IMR-90 (cell line): ENCODE measurements around the gene IVL. TPM values are rescaled to one million over a fixed set of nuclear protein-coding genes. Genes with fewer than 3 reads are reported as not detected.

Source experiments
- ATAC-seq: fragments of 200-7000 bp; cut with Tn5 transposase; 2 replicates; pipeline ENCODE4 v1.9.1; 2020; ENCODE audit warnings: low read depth, mild to moderate bottlenecking, moderate library complexity
- BruUV-seq: library from RNA; stranded (reverse); fragments of 400-500 nt; replicated peaks from 2 replicates; lab custom pipeline; 2021; lab: Mats Ljungman, UMichigan
- CTCF ChIA-PET: fragments of 300-600 bp; formaldehyde crosslinking; extraction: SDS; loops from one replicate; lab custom pipeline; 2021; ENCODE audit warnings: antibody characterized with exemption; lab: Yijun Ruan, JAX
- POLR2A ChIA-PET: fragments of 300-600 bp; sonication (Branson Sonifier 250); formaldehyde crosslinking; loops from one replicate; lab custom pipeline; 2022; ENCODE audit warnings: antibody characterized with exemption; ENCODE audit not compliant: unreplicated experiment; lab: Charles Lee
- DNase-seq: peaks from one replicate; pipeline ENCODE4 v3.0.0; 2013
- H2AFZ ChIP-seq: replicated peaks from 2 replicates; pipeline ENCODE3; 2013; ENCODE audit warnings: low read length, mild to moderate bottlenecking; ENCODE audit not compliant: poor library complexity
- H2AK5ac ChIP-seq: 2 replicates; pipeline ENCODE4 v1.6.1; 2013; ENCODE audit warnings: low read depth, low read length, inconsistent platforms
- H2AK9ac ChIP-seq: replicated peaks from 2 replicates; pipeline ENCODE3; 2013; ENCODE audit warnings: mild to moderate bottlenecking, low read depth, low read length, moderate library complexity; ENCODE audit not compliant: poor library complexity
- H2BK120ac ChIP-seq: 2 replicates; pipeline ENCODE4 v1.6.1; 2013; ENCODE audit warnings: low read depth, low read length, inconsistent platforms
- H2BK15ac ChIP-seq: 3 replicates; pipeline ENCODE4 v1.6.1; 2013; ENCODE audit warnings: low read depth, low read length, inconsistent platforms
- H2BK20ac ChIP-seq: 2 replicates; pipeline ENCODE4 v1.6.1; 2013; ENCODE audit warnings: low read depth, mild to moderate bottlenecking, inconsistent platforms, low read length, moderate library complexity
- H2BK5ac ChIP-seq: 2 replicates; pipeline ENCODE4 v1.6.1; 2013; ENCODE audit warnings: mild to moderate bottlenecking, low read depth, low read length, inconsistent platforms; ENCODE audit not compliant: poor library complexity, severe bottlenecking
- H3K14ac ChIP-seq: replicated peaks from 2 replicates; pipeline ENCODE4 v1.6.1; 2013; ENCODE audit warnings: low read depth, low read length, inconsistent platforms
- H3K18ac ChIP-seq: 2 replicates; pipeline ENCODE4 v1.6.1; 2013; ENCODE audit warnings: low read depth, low read length, control low read depth
- H3K23ac ChIP-seq: 2 replicates; pipeline ENCODE4 v1.6.1; 2013; ENCODE audit warnings: low read depth, low read length, inconsistent platforms
- H3K27ac ChIP-seq: 2 replicates; pipeline ENCODE4 v1.5.1; 2013; ENCODE audit warnings: mild to moderate bottlenecking, control low read depth, low read length; ENCODE audit not compliant: insufficient read depth
- H3K27me3 ChIP-seq: 2 replicates; pipeline ENCODE4 v1.6.1; 2013; ENCODE audit warnings: low read length; ENCODE audit not compliant: control insufficient read depth, insufficient read depth
- H3K36me3 ChIP-seq: 2 replicates; pipeline ENCODE4 v1.6.1; 2013; ENCODE audit warnings: low read length, mixed read lengths; ENCODE audit not compliant: control insufficient read depth, insufficient read depth
- H3K4ac ChIP-seq: 2 replicates; pipeline ENCODE4 v1.6.1; 2013; ENCODE audit warnings: low read depth, low read length, inconsistent platforms
- H3K4me1 ChIP-seq: 2 replicates; pipeline ENCODE4 v1.6.1; 2013; ENCODE audit warnings: low read length, mixed read lengths; ENCODE audit not compliant: control insufficient read depth, insufficient read depth
- H3K4me2 ChIP-seq: 2 replicates; pipeline ENCODE4 v1.6.1; 2013; ENCODE audit warnings: low read depth, mild to moderate bottlenecking, control low read depth, low read length, moderate library complexity
- H3K4me3 ChIP-seq: 2 replicates; pipeline ENCODE4 v1.5.1; 2013; ENCODE audit warnings: low read depth, mild to moderate bottlenecking, control low read depth, low read length, moderate library complexity; ENCODE audit not compliant: insufficient read depth
- H3K56ac ChIP-seq: 2 replicates; pipeline ENCODE4 v1.6.1; 2013; ENCODE audit warnings: low read length, inconsistent platforms; ENCODE audit not compliant: insufficient read depth; ENCODE audit errors: extremely low read depth
- H3K79me1 ChIP-seq, 2 experiments: 2 replicates each; pipeline ENCODE4 v1.6.1; 2013; ENCODE audit warnings: low read length in 2 of 2, inconsistent platforms in 1 of 2, low read depth in 1 of 2
- H3K9ac ChIP-seq: 2 replicates; pipeline ENCODE4 v1.6.1; 2013; ENCODE audit warnings: low read depth, low read length, control low read depth
- H3K9me1 ChIP-seq: 2 replicates; pipeline ENCODE4 v1.6.1; 2013; ENCODE audit warnings: low read length, inconsistent platforms; ENCODE audit not compliant: insufficient read depth
- H3K9me3 ChIP-seq: 2 replicates; pipeline ENCODE4 v1.6.1; 2013; ENCODE audit warnings: low read length; ENCODE audit not compliant: control insufficient read depth, insufficient read depth
- H4K20me1 ChIP-seq: 2 replicates; pipeline ENCODE4 v1.6.1; 2013; ENCODE audit warnings: low read length, inconsistent platforms; ENCODE audit not compliant: insufficient read depth
- H4K5ac ChIP-seq: 2 replicates; pipeline ENCODE4 v1.6.1; 2013; ENCODE audit warnings: mild to moderate bottlenecking, low read depth, low read length, control low read depth
- H4K8ac ChIP-seq, 2 experiments: 2 replicates each; pipeline ENCODE4 v1.6.1; 2013; ENCODE audit warnings: low read depth in 2 of 2, low read length in 2 of 2, control low read depth in 1 of 2, inconsistent platforms in 1 of 2
- H4K91ac ChIP-seq: 2 replicates; pipeline ENCODE4 v1.6.1; 2013; ENCODE audit warnings: low read depth, low read length, inconsistent platforms; ENCODE audit not compliant: insufficient read depth
- RAD21 ChIP-seq: IDR thresholded peaks from 2 replicates; pipeline ENCODE4 v1.6.1; 2012; ENCODE audit warnings: low read length, improper control_type of control experiment
- WGBS, 2 experiments: methylation state at CpG; one replicate each; pipeline versions ENCODE4 v1.1.5 to v1.1.7; 2013; ENCODE audit warnings: missing lambda C conversion rate in 2 of 2; ENCODE audit not compliant: insufficient read length in 1 of 2; ENCODE audit errors: extremely low coverage in 2 of 2; 5-methylcytosine and 5-hydroxymethylcytosine counted together
- dilution Hi-C: fragments of 300-500 bp; cut with HindIII; formaldehyde crosslinking; loops from one replicate; pipeline ENCODE4 v1.14.3; 2018; ENCODE audit warnings: low sequenced_read_pairs; ENCODE audit not compliant: unreplicated experiment
- in situ Hi-C: fragments of 300-500 bp; cut with MboI; formaldehyde crosslinking; loops from 3 replicates; pipeline ENCODE4 v1.14.3; 2019; ENCODE audit warnings: low sequenced_read_pairs, inconsistent platforms, mixed read lengths
- intact Hi-C: fragments of 100-400 bp; cut with micrococcal nuclease; formaldehyde crosslinking; loops from 2 replicates; pipeline ENCODE4 v1.10.0; 2022
- polyA plus RNA-seq, 3 experiments: library from polyadenylated mRNA; depleted of rRNA; stranded (reverse); fragments of >200 nt; gene quantifications; 2 replicates each; pipeline ENCODE4 v1.2.3, GENCODE V29; 2012; ENCODE audit warnings: low replicate concordance in 1 of 3
- total RNA-seq: library from RNA; depleted of rRNA; stranded (reverse); fragments of >200 nt; gene quantifications from 2 replicates; pipeline ENCODE4 v1.2.3, GENCODE V29; 2012; rRNA removed

Gene IVL
- total and polyA plus RNA-seq, 2 of the 4 experiments (the other 2 are of a cell fraction), result not detected

DNA sequence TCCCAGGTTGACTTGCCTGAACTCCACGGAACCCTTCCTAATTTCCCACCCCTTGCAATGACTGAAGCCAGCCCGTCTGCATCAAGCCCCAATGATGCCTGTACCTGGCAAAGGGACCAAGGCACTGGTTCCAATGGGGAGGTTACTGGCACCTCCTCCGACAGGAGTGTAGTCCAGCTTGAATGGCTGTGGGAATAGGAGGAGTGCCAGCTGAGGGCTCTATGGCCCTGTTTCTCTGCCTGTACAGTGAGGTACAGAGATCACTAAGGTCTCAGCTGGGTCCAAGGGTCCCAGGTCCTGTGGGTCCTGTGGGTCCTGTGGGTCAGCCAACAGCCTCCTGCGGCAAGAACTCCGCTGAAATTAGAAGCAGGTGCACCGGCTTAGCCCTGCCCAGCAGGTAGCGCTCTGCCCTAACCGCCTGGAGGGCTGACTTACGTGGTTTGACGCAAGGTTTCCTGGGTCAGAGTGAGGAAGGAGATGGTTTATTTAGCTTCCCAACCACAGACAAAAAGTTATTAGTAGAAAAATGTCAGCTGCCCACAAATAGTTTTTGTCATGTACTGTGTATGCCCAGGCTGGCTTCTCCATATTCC, 52.2 kb downstream of the IVL start:
- no peak for ATAC-seq
- no TSS peak for BruUV-seq
- Histone ChIP-seq H2AK5ac (no peak overlapping the region), H3K27ac (no peak overlapping the region), H3K36me3 (no peaks in the 10 kb centered on the region), H3K9me1 (no peaks in the 10 kb centered on the region), H3K27me3 (no peaks in the 10 kb centered on the region), H3K9me3 (no peaks in the 10 kb centered on the region; the same call in 1 of the 2 replicates), H3K23ac (no peak overlapping the region), H2AFZ (no peak overlapping the region), H3K4me2 (no peak overlapping the region), H4K20me1 (no peaks in the 10 kb centered on the region), H3K4me3 (no peak overlapping the region), H4K5ac (no peak overlapping the region), H3K4ac (no peak overlapping the region), H3K79me1 (no peaks in the 10 kb centered on the region), H3K4me1 (no peaks in the 10 kb centered on the region), H2BK20ac (no peak overlapping the region), H4K8ac (no peak overlapping the region), H2BK120ac (no peak overlapping the region), H4K91ac (no peak overlapping the region), H2AK9ac (no peak overlapping the region), H3K9ac (no peak overlapping the region), H2BK5ac (no peak overlapping the region), H2BK15ac (no peak overlapping the region), H3K18ac (no peak overlapping the region), H3K14ac (no peak overlapping the region), H3K56ac (no peak overlapping the region)
- dilution Hi-C loops (no loop called here), intact Hi-C loops (no loop called here), in situ Hi-C loops (no loop called here)
- CTCF ChIA-PET, result no interaction called here
- POLR2A ChIA-PET, result no interaction called here
- 67% methylated on average over 1 of the region's 10 CpGs; no CpG with 5 or more reads in 1 of the 2 experiments for WGBS, 2 experiments
- no peak for TF ChIP-seq RAD21
- no peak for DNase-seq

Other genes starting within 250 kb of the IVL start
- not detected in 2 replicates for gene LCE2D, start 245.2 kb upstream of the IVL start, total RNA-seq
- not detected in 2 replicates for gene LCE2D, start 245.2 kb upstream of the IVL start, polyA plus RNA-seq (2012; rRNA removed)
- gene LCE2C, start 233.3 kb upstream of the IVL start, total RNA-seq, result not detected in 2 replicates
- gene LCE2C, start 233.3 kb upstream of the IVL start, polyA plus RNA-seq (2012; rRNA removed), result not detected in 2 replicates
- gene LCE2B, start 222.4 kb upstream of the IVL start, total RNA-seq, result not detected in 2 replicates
- gene LCE2B, start 222.4 kb upstream of the IVL start, polyA plus RNA-seq (2012; rRNA removed), result not detected in 2 replicates
- not detected in 2 replicates for gene LCE2A, start 210.2 kb upstream of the IVL start, total RNA-seq
- 0.24 and 0.50 TPM in 2 replicates for gene LCE2A, start 210.2 kb upstream of the IVL start, polyA plus RNA-seq (2012; rRNA removed)
- gene LCE4A, start 200.4 kb upstream of the IVL start, total RNA-seq, result not detected in 2 replicates
- gene LCE4A, start 200.4 kb upstream of the IVL start, polyA plus RNA-seq (2012; rRNA removed), result not detected in 2 replicates
- gene KPRP, start 150.5 kb upstream of the IVL start, total RNA-seq, result not detected in 2 replicates
- not detected in 2 replicates for gene KPRP, start 150.5 kb upstream of the IVL start, polyA plus RNA-seq (2012; rRNA removed)
- gene LCE1F, start 133.4 kb upstream of the IVL start, total RNA-seq, result not detected in 2 replicates
- gene LCE1F, start 133.4 kb upstream of the IVL start, polyA plus RNA-seq (2012; rRNA removed), result not detected in 2 replicates
- not detected in 2 replicates for gene LCE1E, start 122.3 kb upstream of the IVL start, total RNA-seq
- gene LCE1E, start 122.3 kb upstream of the IVL start, polyA plus RNA-seq (2012; rRNA removed), result not detected in 2 replicates
- not detected in 2 replicates for gene LCE1D, start 111.8 kb upstream of the IVL start, total RNA-seq
- gene LCE1D, start 111.8 kb upstream of the IVL start, polyA plus RNA-seq (2012; rRNA removed), result not detected in 2 replicates
- gene LCE1C, start 101.9 kb upstream of the IVL start, total RNA-seq, result not detected in 2 replicates
- gene LCE1C, start 101.9 kb upstream of the IVL start, polyA plus RNA-seq (2012; rRNA removed), result not detected in 2 replicates
- gene LCE1B, start 96.6 kb upstream of the IVL start, total RNA-seq, result not detected in 2 replicates
- gene LCE1B, start 96.6 kb upstream of the IVL start, polyA plus RNA-seq (2012; rRNA removed), result not detected in 2 replicates
- gene LCE1A, start 81.1 kb upstream of the IVL start, total RNA-seq, result not detected in 2 replicates
- gene LCE1A, start 81.1 kb upstream of the IVL start, polyA plus RNA-seq (2012; rRNA removed), result not detected in 2 replicates
- not detected in 2 replicates for gene LCE6A, start 65.7 kb upstream of the IVL start, total RNA-seq
- gene LCE6A, start 65.7 kb upstream of the IVL start, polyA plus RNA-seq (2012; rRNA removed), result not detected in 2 replicates
- gene LCE7A, start 48.5 kb upstream of the IVL start, total RNA-seq, result not detected in 2 replicates
- gene LCE7A, start 48.5 kb upstream of the IVL start, polyA plus RNA-seq (2012; rRNA removed), result not detected in 2 replicates
- not detected in 2 replicates for gene SMCP, start 30.2 kb upstream of the IVL start, total RNA-seq
- gene SMCP, start 30.2 kb upstream of the IVL start, polyA plus RNA-seq (2012; rRNA removed), result not detected in 2 replicates
- gene SPRR5, start 38.7 kb downstream of the IVL start, total RNA-seq, result not detected in 2 replicates
- gene SPRR5, start 38.7 kb downstream of the IVL start, polyA plus RNA-seq (2012; rRNA removed), result not detected in 2 replicates
- not detected in 2 replicates for gene SPRR4, start 62.1 kb downstream of the IVL start, total RNA-seq
- gene SPRR4, start 62.1 kb downstream of the IVL start, polyA plus RNA-seq (2012; rRNA removed), result not detected in 2 replicates
- not detected in 2 replicates for gene SPRR1A, start 75.5 kb downstream of the IVL start, total RNA-seq
- gene SPRR1A, start 75.5 kb downstream of the IVL start, polyA plus RNA-seq (2012; rRNA removed), result not detected in 2 replicates
- not detected in 2 replicates for gene SPRR3, start 93.2 kb downstream of the IVL start, total RNA-seq
- not detected in 2 replicates for gene SPRR3, start 93.2 kb downstream of the IVL start, polyA plus RNA-seq (2012; rRNA removed)
- gene SPRR1B, start 122.7 kb downstream of the IVL start, total RNA-seq, result not detected in 2 replicates
- not detected in 2 replicates for gene SPRR1B, start 122.7 kb downstream of the IVL start, polyA plus RNA-seq (2012; rRNA removed)
- gene SPRR2D, start 132.6 kb downstream of the IVL start, total RNA-seq, result not detected in 2 replicates
- not detected in 2 replicates for gene SPRR2D, start 132.6 kb downstream of the IVL start, polyA plus RNA-seq (2012; rRNA removed)
- gene SPRR2A, start 149.0 kb downstream of the IVL start, total RNA-seq, result not detected in 2 replicates
- gene SPRR2A, start 149.0 kb downstream of the IVL start, polyA plus RNA-seq (2012; rRNA removed), result not detected in 2 replicates
- gene SPRR2B, start 163.1 kb downstream of the IVL start, total RNA-seq, result not detected in 2 replicates
- not detected in 2 replicates for gene SPRR2B, start 163.1 kb downstream of the IVL start, polyA plus RNA-seq (2012; rRNA removed)
- gene SPRR2E, start 186.0 kb downstream of the IVL start, total RNA-seq, result not detected in 2 replicates
- gene SPRR2E, start 186.0 kb downstream of the IVL start, polyA plus RNA-seq (2012; rRNA removed), result not detected in 2 replicates
- gene SPRR2F, start 205.0 kb downstream of the IVL start, total RNA-seq, result not detected in 2 replicates
- not detected in 2 replicates for gene SPRR2F, start 205.0 kb downstream of the IVL start, polyA plus RNA-seq (2012; rRNA removed)
- gene SPRR2G, start 242.3 kb downstream of the IVL start, total RNA-seq, result not detected in 2 replicates
- not detected in 2 replicates for gene SPRR2G, start 242.3 kb downstream of the IVL start, polyA plus RNA-seq (2012; rRNA removed)